EL (cell line): ENCODE measurements around the gene OR5AL1.
"Not testable (repeated sequence)": the region's sequence is repeated elsewhere in the genome, so short reads cannot be mapped to it uniquely, and the experiment has no call there.

Source experiments
- DNase-seq: peaks from one replicate; pipeline ENCODE4 v3.0.0-alpha.2; 2016

Gene OR5AL1

GRCh38 chr11:56412396-56412795, at the start of gene OR5AL1:
OR5AL1 (plus strand) TSS chr11:56412696.
- no peak for DNase-seq

- DNase-seq, result no peak
Observed at GRCh38 chr11:56375324-56375723, 37.2 kb upstream of the OR5AL1 start, which contains the start of gene OR8U1. OR8U1 (plus strand) TSS chr11:56375624; CDS start chr11:56375624, 0 bp downstream.

- no peak for DNase-seq
Observed at GRCh38 chr11:56380120-56380519, 32.4 kb upstream of the OR5AL1 start.

- no peak for DNase-seq
Observed at GRCh38 chr11:56394381-56394780, 18.1 kb upstream of the OR5AL1 start.

GRCh38 chr11:56396047-56396446, 16.4 kb upstream of the OR5AL1 start:
- DNase-seq, result no peak

- DNase-seq, result not testable (repeated sequence)
Observed at GRCh38 chr11:56401858-56402461, 10.5 kb upstream of the OR5AL1 start.

- DNase-seq, result no peak
Observed at GRCh38 chr11:56404393-56404792, 8.1 kb upstream of the OR5AL1 start.

- no peak for DNase-seq
Observed at GRCh38 chr11:56410801-56411200, 1.7 kb upstream of the OR5AL1 start.

GRCh38 chr11:56453521-56453920, 41.0 kb downstream of the OR5AL1 start:
- DNase-seq, result no peak

GRCh38 chr11:56457076-56457475, 44.6 kb downstream of the OR5AL1 start:
- no peak for DNase-seq
